ENCODE data around the gene EGFLAM. TPM values are rescaled to one million over a fixed set of nuclear protein-coding genes. Genes with fewer than 3 reads are reported as not detected.

Gene EGFLAM
- total and polyA plus RNA-seq, 2 of the 4 experiments (the other 2 are of a cell fraction), result 0.77 to 1.1 TPM

- no peaks in the 10 kb centered on the region for H3K9me3 ChIP-seq (ENCODE audit: control insufficient read depth, insufficient read depth, low read length)
- no peak for TF ChIP-seq MXI1 (IDR thresholded peaks at IDR 0.05; ENCODE audit: borderline replicate concordance, low read depth, low read length)
- TF ChIP-seq RCOR1 (IDR thresholded peaks at IDR 0.05; ENCODE audit: insufficient replicate concordance, low read length), result no peak
- TF ChIP-seq RAD21 (IDR thresholded peaks at IDR 0.05; ENCODE audit: low read length), result no peak
- no peak for TF ChIP-seq FOS (IDR thresholded peaks at IDR 0.05; ENCODE audit: low read depth, low read length)
- TF ChIP-seq CEBPB (IDR thresholded peaks at IDR 0.05; ENCODE audit: low read depth, low read length), result no peak
- no peak for TF ChIP-seq MAZ (IDR thresholded peaks at IDR 0.05; ENCODE audit: borderline replicate concordance, low read depth, low read length)
- no peak for TF ChIP-seq RFX5 (IDR thresholded peaks at IDR 0.05; ENCODE audit: low read depth, low read length)
- no peak for TF ChIP-seq USF2 (IDR thresholded peaks at IDR 0.05; ENCODE audit: low read depth, low read length)
- no peak for TF ChIP-seq SMC3 (IDR thresholded peaks at IDR 0.05; ENCODE audit: low read depth, low read length)
- no peak for TF ChIP-seq BHLHE40 (IDR thresholded peaks at IDR 0.05; ENCODE audit: low read depth, low read length)
- no peak for TF ChIP-seq POLR2A (IDR thresholded peaks at IDR 0.05; ENCODE audit: low read depth, low read length)
- TF ChIP-seq CTCF (conservative IDR thresholded peaks at IDR 0.05; ENCODE audit: low read depth, low read length), result no peak
- TF ChIP-seq ELK1 (IDR thresholded peaks at IDR 0.05; ENCODE audit: borderline replicate concordance, low read depth, low read length), result no peak
- no peak for TF ChIP-seq CHD1 (IDR thresholded peaks at IDR 0.05; ENCODE audit: low read depth, low read length)
Measured at GRCh38 chr5:38468978-38469706, 210.8 kb downstream of the EGFLAM start.

More at GRCh38 chr5:38468978-38469706, 210.8 kb downstream of the EGFLAM start:
- H3K27ac ChIP-seq (ENCODE audit: insufficient read depth, low read length), result no peak overlapping the region
- BruUV-seq (replicated peaks), result no TSS peak
- H2AK5ac ChIP-seq (ENCODE audit: low read depth, low read length), result peak overlapping the region; percentile 93
- no peaks in the 10 kb centered on the region; the same call in 1 of the 2 replicates for H4K20me1 ChIP-seq (ENCODE audit: insufficient read depth, low read length)
- H4K91ac ChIP-seq (ENCODE audit: insufficient read depth, low read depth, low read length), result peak overlapping the region; percentile 76
- H3K9ac ChIP-seq (ENCODE audit: low read depth, low read length), result no peak overlapping the region
- DNase-seq (no peak), ATAC-seq (ENCODE audit: low read depth) (no peak)
- H3K56ac ChIP-seq (ENCODE audit: extremely low read depth, insufficient read depth, low read length), result no peak overlapping the region
- peak overlapping the region; percentile 59 for H2AK9ac ChIP-seq (replicated peaks; ENCODE audit: low read depth, low read length, poor library complexity)
- H3K14ac ChIP-seq (replicated peaks; ENCODE audit: low read depth, low read length), result peak overlapping the region; percentile 88; the same call in 1 of the 2 replicates
- H2BK5ac ChIP-seq (ENCODE audit: low read depth, low read length, poor library complexity, severe bottlenecking), result peak overlapping the region; percentile 30
- no peaks in the 10 kb centered on the region for H3K27me3 ChIP-seq (ENCODE audit: control insufficient read depth, insufficient read depth, low read length)
- H3K4ac ChIP-seq (ENCODE audit: low read depth, low read length), result peak overlapping the region; percentile 90
- peak overlapping the region; percentile 92; the same call in 1 of the 2 replicates for H2BK120ac ChIP-seq (ENCODE audit: low read depth, low read length)
- H3K4me2 ChIP-seq (ENCODE audit: low read depth, low read length), result no peak overlapping the region
- dilution Hi-C loops (cut with HindIII; ENCODE audit: low sequenced_read_pairs, unreplicated experiment), result no loop called here
- WGBS, 2 experiments (ENCODE audit: extremely low coverage in 2 of 2, insufficient read length in 1 of 2), result 80% methylated on average over 1 of the region's 18 CpGs; no CpG with 5 or more reads in 1 of the 2 experiments
- CTCF ChIA-PET, result interaction anchor here (2.6 kb wide), 1 partner anchor 27 kb away, joined by 16 read pairs; no protein-coding TSS in a partner anchor
- POLR2A ChIA-PET (ENCODE audit: unreplicated experiment), result interaction anchor here (0.5 kb wide), 1 partner anchor 71 kb away, joined by 4 read pairs; no protein-coding TSS in a partner anchor
- H3K18ac ChIP-seq (ENCODE audit: low read depth, low read length), result no peak overlapping the region
- peak overlapping the region; percentile 90; the same call in 1 of the 2 replicates for H2BK20ac ChIP-seq (ENCODE audit: low read depth, low read length)
- H3K9me1 ChIP-seq (ENCODE audit: insufficient read depth, low read length), result peaks cover 33% of the 10 kb centered on the region
- in situ Hi-C loops (cut with MboI; ENCODE audit: low sequenced_read_pairs), result no loop called here
- H3K79me1 ChIP-seq (ENCODE audit: low read depth in 1 of 2, low read length in 2 of 2), result peaks cover 0 to 8% of the 10 kb centered on the region in 2 experiments; a peak in 1 of 4 replicates
- H2AFZ ChIP-seq (replicated peaks; ENCODE audit: low read length, poor library complexity), result peak overlapping the region; percentile 83
- H4K5ac ChIP-seq (ENCODE audit: low read depth, low read length), result no peak overlapping the region
- H3K23ac ChIP-seq (ENCODE audit: low read depth, low read length), result no peak overlapping the region
- H3K36me3 ChIP-seq (ENCODE audit: control insufficient read depth, insufficient read depth, low read length), result no peaks in the 10 kb centered on the region
- intact Hi-C loops (cut with micrococcal nuclease), result loop anchor here (5.0 kb wide), 1 partner anchor 83 kb away; no protein-coding TSS in a partner anchor
- H4K8ac ChIP-seq (ENCODE audit: low read depth in 2 of 2, low read length in 2 of 2), result no peak overlapping the region
- H3K4me3 ChIP-seq (ENCODE audit: insufficient read depth, low read depth, low read length), result no peak overlapping the region
- H3K4me1 ChIP-seq (ENCODE audit: control insufficient read depth, insufficient read depth, low read length), result peaks cover 40% of the 10 kb centered on the region
- peak overlapping the region; percentile 42; the same call in 2 of the 3 replicates for H2BK15ac ChIP-seq (ENCODE audit: low read depth, low read length)

Data from IMR-90 (cell line).